ENCODE measurements around the gene MTFP1.
A peak's percentile ranks its signal among the peaks of the same experiment; 100 is the strongest.
"Not testable (repeated sequence)": the region's sequence is repeated elsewhere in the genome, so short reads cannot be mapped to it uniquely, and the experiment has no call there.

Gene MTFP1

DNA sequence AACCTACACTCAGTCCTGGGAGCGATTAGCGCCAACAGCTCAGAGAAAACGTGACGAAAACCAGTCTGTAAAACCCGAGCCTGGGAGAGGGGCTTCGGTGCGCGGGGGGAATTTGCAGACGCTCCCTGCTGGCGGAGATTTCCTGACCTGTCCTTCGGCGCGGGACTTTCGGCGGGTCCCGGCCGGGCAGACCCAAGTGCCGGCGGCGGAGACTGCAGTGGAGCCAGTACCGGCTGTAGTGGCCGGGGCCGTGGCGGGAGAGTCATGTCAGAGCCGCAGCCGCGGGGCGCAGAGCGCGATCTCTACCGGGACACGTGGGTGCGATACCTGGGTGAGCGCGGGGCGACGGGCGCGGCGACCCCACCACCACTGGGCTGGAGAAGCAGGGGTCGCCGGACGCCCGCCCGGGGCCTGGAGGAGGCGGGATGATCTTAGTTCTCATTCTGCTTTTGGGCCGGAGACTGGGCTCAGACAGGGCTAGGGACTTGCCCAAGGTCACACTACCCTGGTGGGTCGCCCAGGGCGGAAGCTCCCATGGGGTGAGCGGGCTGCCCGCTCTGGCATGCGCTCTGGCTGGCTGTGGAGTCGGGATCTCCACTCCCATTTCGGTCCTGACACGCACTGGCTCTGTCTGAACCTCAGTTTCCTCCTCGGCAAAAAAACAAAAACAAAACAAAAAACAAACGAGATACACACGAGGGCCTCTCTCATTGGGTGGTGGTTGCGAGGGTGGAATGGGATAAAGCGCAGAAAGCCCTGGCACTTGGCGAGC lies at the start of gene MTFP1:
Gene MTFP1, plus strand, starts transcription at position 153 of the 772 bp plus-strand sequence. Its CDS starts 112 bp downstream, at position 265.
- DNase-seq = peak; percentile 83

DNA sequence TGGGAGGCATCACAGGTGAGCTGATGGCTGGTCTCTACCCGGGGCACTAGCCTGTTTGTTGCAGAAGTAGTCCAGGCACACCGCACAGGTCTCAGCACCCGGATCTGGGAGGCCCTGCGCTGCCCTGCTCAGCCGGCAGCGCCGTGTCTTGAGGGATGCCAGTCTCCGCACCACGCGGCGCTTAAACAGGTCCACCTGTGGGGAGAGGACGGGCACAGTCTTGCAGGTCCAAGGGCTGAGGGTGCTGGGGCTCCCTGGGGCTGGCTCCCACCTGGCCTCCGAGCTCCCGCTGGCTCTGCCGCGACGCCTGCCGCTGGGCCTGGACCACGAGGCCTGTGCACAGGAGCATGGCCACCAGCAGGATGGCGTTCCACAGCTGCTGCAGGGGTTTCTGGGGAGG lies 45.6 kb upstream of the MTFP1 start:
- DNase-seq = no peak

- DNase-seq = no peak
Measured at GRCh38 chr22:30381264-30381663, 44.3 kb upstream of the MTFP1 start.

DNA sequence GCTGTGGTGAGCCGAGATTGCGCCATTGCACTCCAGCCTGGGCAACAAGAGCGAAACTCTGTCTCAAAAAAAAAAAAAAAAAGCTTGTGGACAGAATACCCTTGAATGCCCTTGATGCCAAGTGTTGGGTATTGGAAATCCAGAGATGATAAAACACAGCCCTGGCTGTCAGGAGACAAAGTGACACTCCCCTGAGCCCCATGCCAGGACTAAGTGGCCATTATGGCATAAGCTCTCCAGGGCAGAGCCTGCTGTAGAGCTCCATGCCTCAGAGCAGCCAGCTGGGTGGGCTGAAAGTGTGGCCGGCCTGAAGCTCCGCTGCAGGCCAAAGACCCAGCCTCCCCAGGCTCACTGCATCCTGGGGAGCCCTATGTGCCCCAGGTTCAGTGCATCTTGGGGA lies 43.2 kb upstream of the MTFP1 start:
- DNase-seq = no peak

DNA sequence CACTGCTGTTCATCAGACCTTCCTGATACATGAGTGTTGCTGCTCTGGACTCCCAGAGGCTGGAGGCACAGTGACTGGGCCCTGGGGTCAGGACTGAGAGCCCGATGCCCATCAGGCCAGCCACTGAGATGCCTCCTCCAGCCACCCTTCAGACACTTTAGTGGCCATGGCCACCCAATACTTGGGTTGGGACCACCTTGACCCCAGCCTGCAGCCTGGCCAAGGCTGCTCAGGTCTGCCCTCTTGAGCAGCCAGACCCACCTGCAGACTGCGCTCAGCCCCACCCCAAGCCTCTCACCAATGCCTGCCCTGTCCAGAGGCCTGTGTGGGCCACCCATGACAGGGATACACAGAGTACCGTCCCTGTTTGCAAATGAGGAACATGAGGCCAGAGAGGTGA lies 42.5 kb upstream of the MTFP1 start:
- DNase-seq = no peak

GRCh38 chr22:30385942-30386341 lies 39.6 kb upstream of the MTFP1 start:
- DNase-seq = no peak

- no peak for DNase-seq
Measured at GRCh38 chr22:30386608-30386959, 39.0 kb upstream of the MTFP1 start.

DNA sequence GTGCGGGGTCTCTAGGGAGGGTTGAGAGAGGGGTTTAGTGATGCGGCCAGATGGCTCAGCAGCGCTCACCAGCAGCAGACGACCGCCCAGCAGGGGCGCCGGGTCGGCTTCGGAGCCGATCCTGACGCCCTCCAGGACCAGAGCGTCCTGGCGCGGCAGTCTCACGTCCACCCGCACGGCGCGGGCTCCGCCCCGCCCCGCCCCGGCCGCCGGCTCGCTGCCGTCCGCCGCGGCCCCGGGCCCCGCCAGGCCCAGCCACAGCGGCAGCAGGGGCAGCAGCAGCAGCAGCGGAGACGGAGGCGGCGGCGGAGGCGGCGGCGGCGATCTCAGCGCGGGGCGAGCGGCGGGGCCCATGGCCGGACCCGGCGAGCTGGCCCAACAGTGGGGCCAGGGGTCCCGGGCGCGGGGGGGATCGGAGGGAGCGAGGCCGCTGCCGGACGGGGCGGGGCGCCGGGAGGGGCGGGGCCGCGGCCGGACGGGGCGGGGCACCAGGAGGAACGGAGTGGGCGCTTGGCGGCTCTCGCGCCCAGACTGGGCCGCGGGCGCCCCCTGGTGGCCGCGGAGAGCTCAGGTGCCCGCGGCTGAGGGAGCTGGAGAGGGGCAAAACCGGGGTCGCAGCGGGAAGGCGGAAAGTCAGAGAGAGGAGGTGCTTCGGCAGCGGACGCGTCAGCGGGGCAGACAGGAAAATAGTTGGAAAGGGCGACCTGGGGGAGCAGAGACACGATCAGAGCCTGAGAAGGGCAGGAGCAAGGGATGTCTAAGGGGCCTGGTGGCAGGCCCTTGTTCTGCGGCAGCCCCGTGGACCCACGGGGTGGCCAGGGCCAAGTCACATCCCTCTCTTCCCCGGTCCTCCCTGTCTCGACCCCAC lies 38.4 kb upstream of the MTFP1 start, which contains the start of gene RNF215:
Gene RNF215, minus strand, starts transcription at position 452 of the 868 bp plus-strand sequence. Its CDS starts 98 bp downstream, at position 354.
- peak; percentile 94 for DNase-seq

DNA sequence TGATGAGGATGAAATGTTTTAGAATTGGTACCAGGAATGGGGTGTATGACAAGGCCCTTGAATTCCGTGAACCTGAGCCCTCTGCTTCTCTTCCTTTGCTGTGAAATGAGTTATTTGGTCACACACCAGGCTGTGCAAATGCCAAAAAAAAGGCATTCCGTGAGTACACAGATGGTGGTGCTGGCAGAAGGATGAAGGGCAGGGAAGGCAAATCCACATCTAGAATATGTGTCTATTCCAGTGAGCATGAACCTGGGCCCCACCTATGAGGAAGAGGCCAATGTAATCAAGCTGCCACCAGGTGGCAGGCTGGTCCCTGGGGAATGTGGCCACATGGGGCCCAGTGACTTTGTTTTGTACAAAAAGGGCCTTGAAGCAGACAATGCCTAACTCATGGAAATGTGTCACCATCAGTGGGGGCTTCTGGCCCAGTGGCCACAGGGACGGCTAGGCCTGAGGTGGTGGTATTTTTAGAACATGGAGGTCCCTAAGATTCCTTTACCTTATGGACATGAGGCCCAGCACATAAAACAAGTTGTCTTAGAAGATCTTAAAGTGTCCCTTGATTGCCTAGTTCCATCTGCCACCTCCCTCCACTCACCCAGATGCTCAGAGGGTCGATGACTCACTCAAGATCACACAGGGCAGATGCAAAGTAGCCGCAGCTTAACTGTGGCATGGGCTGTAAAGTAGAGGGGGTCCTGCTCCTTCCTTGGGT lies 34.4 kb upstream of the MTFP1 start:
- peak; percentile 91 for DNase-seq

DNA sequence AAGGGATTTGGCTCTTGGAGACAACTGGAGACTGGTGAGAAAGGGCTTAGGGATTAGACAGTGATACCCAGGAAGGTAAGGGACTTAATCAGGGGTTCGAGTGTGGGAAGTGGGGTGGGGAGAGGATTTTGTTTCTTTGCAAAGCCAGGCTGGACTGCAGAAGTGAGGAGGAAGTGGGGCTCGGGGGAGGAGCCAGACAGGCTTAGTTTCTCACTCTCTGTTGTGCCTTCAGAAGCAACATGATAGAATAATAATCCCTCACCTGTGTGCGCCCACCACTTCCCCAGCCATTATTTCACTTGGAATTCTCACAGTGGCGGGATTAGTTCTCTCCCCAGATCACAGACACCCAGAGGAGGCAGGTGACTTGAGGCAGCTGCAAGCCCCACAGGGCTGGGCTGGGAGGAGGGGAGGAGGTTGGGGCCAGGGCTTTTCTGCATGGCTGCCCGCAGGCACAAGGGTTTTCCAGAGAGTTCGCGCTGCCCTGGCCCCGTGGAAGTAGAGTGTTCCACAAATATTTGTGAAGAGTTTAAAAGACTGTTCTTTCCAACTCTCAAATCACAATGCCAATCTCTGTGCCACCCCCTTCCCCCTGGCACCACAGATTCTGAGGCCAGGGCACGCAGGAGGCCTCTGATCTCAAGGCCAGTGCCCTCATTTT lies 32.8 kb upstream of the MTFP1 start:
- no peak for DNase-seq

GRCh38 chr22:30393322-30393680 lies 32.3 kb upstream of the MTFP1 start:
- no peak for DNase-seq

GRCh38 chr22:30393885-30394284 lies 31.7 kb upstream of the MTFP1 start:
- no peak for DNase-seq

GRCh38 chr22:30396871-30397655 lies 28.5 kb upstream of the MTFP1 start, which contains the start of gene SEC14L2:
Gene SEC14L2, plus strand, starts transcription at chr22:30397018. Its CDS starts 99 bp downstream, at chr22:30397117.
- DNase-seq = peak; percentile 86

DNA sequence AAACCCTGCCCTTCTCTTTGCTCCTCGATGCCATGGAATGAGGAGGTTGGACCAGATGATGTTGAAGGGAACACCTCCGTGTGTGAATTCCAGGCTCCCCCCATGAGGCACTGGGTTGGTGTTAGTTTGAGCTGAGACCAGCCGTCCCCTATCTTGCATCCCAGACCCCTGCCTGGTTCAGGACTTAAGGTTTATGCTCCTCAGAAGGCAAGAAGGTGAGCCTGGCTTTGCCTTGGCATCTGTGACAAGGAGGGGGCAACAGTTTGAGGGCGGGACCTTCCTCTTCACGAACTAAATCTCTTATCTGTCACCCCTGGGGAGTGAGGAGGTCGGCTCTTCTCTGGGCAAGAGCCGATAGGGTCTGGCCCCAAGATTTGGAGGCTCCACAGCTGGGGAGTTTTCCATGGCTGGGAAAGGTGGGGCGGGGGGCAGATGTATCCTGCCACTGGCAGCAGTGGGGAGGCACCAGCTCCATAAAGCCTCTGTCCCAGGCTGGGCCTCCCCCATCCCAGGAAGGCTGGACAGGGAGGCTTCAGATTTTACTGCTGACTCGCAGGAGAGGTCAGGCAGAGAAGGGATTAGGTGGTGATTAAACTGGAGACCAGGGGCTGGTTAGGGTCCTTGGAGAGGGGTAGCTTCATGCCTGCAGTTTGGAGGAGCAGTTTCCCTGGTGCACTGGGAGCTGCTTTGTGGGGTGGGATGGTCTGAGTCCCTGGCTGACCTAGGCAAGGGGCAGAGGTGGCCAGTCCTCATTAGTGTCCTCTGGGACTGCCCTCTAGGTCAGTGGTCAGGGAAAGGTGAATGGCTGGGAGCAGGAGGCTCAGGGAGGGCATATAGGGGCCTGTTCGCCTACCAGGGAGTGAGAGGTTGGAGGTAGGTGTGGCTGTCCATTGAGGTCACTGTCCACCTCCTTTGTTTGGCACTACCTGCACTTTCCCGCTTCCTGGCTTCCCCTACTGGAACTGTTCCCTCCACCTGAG lies 27.6 kb upstream of the MTFP1 start:
- no peak for DNase-seq

GRCh38 chr22:30398685-30399680 lies 26.6 kb upstream of the MTFP1 start:
- no peak for DNase-seq

- no peak for DNase-seq
Measured at GRCh38 chr22:30399718-30400117, 25.9 kb upstream of the MTFP1 start.

GRCh38 chr22:30400159-30400558 lies 25.4 kb upstream of the MTFP1 start:
- no peak for DNase-seq

DNA sequence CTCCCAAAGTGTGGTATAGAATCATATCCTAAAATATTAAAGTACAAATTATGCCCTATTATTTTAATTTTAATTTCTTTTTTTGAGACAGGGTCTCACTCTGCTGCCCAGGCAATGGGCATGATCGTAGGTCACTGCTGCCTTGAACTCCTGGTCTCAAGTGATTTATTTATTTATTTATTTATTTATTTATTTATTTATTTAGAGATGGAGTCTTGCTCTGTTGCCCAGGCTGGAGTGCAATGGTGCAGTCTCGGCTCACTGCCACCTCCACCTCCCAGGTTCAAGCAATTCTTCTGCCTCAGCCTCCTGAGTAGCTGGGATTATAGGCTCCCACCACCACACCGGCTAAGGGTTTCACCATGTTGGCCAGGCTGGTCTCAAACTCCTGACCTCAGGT lies 24.5 kb upstream of the MTFP1 start:
- DNase-seq = not testable (repeated sequence)

DNA sequence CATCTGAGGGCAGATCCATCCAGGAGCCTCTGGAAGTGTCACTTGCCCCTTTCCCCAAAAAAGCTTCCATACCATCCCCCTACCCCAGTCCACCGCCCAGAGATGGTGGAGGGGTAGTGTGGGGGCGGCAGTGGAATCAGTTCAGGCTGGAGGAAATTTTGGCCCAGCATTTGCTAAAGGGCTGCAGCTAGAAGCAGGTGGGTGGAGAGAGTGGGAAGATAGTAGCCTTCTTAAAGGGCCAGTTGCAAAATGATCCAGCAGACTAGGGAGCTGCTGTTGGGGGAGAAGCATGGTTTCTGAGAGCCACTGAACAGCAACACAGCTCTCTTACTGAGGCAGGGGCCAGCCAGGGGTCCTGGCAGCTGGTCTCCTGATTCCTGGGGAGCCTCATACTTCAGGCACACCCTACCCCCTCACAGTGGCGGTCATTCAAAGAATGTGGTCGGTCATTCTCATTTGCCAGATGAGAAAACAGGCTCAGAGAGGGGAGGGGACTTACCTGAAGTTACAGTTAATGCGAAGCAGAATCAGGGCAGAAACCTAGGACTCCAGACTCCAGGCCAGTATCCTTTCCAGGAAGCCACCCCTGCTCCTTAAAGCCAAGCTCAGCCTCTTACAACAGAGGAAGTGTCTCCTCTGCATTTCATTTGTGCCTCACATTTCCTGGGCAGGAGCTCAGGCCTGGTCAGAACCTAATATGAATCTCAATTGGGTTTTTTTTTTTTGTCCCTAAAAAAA lies 23.4 kb upstream of the MTFP1 start:
- no peak for DNase-seq
